Stomach (tissue), 9 donors: ENCODE measurements around the gene SDHB. TPM values are rescaled to one million over a fixed set of nuclear protein-coding genes. Genes with fewer than 3 reads are reported as not detected.

Experiments used
- DNase-seq, 2 donors: peaks; one replicate each; pipeline versions ENCODE4 v3.0.0 to v3.0.0-alpha.2; 2013 to 2019
- H3K27ac ChIP-seq, 5 donors: fragments of 200-600 bp in 4 of 5; sonication (generic) in 4 of 5; one replicate each; pipeline ENCODE4 v1.5.1; 2013 to 2019; ENCODE audit warnings: mild to moderate bottlenecking in 1 of 5, moderate library complexity in 1 of 5
- H3K27me3 ChIP-seq, 3 donors: fragments of 200-600 bp; sonication (generic); one replicate each; pipeline ENCODE4 v1.5.1; 2017 to 2019; ENCODE audit warnings: mixed run types in 1 of 3
- H3K36me3 ChIP-seq, 4 donors: fragments of 200-600 bp; sonication (generic); 1 replicate in 3 of 4; 2 replicates in 1 of 4; pipeline ENCODE4 v1.5.1; 2016 to 2019
- H3K4me1 ChIP-seq, 4 donors: fragments of 200-600 bp; sonication (generic); one replicate each; pipeline ENCODE4 v1.5.1; 2016 to 2019
- H3K4me3 ChIP-seq, 4 donors: fragments of 200-600 bp; sonication (generic) in 3 of 4; one replicate each; pipeline ENCODE4 v1.5.1; 2016 to 2019; ENCODE audit warnings: mild to moderate bottlenecking in 1 of 4
- H3K9me3 ChIP-seq, 4 donors: fragments of 200-600 bp; sonication (generic); one replicate each; pipeline ENCODE4 v1.5.1; 2016 to 2019
- EP300 ChIP-seq: sonication (generic); formaldehyde crosslinking; IDR thresholded peaks from one replicate; pipeline ENCODE4 v1.6.1; 2017; ENCODE audit warnings: antibody characterized with exemption
- POLR2A ChIP-seq, 4 donors: fragments of 450-650 bp; IDR thresholded peaks; one replicate each; pipeline ENCODE4 v1.6.1; 2016; ENCODE audit warnings: antibody characterized with exemption in 4 of 4, control low read depth in 2 of 4, mild to moderate bottlenecking in 1 of 4, moderate library complexity in 1 of 4
- POLR2AphosphoS5 ChIP-seq, 3 donors: sonication (generic); formaldehyde crosslinking; IDR thresholded peaks; one replicate each; pipeline ENCODE4 v1.6.1; 2016; ENCODE audit warnings: antibody characterized with exemption in 3 of 3
- WGBS, 5 donors: extraction: QIAGEN DNeasy Blood & Tissue Kit in 3 of 5; methylation state at CpG; one replicate each; pipeline versions ENCODE4 v1.1.5 to v1.1.7; 2013 to 2018; 5-methylcytosine and 5-hydroxymethylcytosine counted together
- intact Hi-C: fragments of 100-400 bp; cut with DNase I; formaldehyde crosslinking; loops from one replicate; pipeline ENCODE4 v1.15.1; 2023; ENCODE audit warnings: low total_unique reads
- polyA plus RNA-seq, 3 donors: library from polyadenylated mRNA; stranded (reverse); fragments of 200-250 nt; gene quantifications; one replicate each; pipeline ENCODE4 v1.2.3, GENCODE V29; 2013
- total RNA-seq, 5 donors: library from RNA; depleted of rRNA; stranded (reverse); fragments of >200 nt; gene quantifications; one replicate each; pipeline versions ENCODE4 v1.1.0 to v1.2.3, GENCODE V29; 2014 to 2016
- TF ChIP-seq, protein P1 (sequence below), 7 experiments: fragments of 450-650 bp in 4 of 7; fragments of 200-600 bp in 3 of 7; sonication (generic) in 3 of 7; IDR thresholded peaks; one replicate each; pipeline ENCODE4 v1.5.1; 2016 to 2019; ENCODE audit warnings: antibody characterized with exemption in 7 of 7, control low read depth in 2 of 7, mild to moderate bottlenecking in 1 of 7
- donor health status: healthy with polysubstance abuse.
- donor health status: Bipolar disorder and iron deficiency.
- donor health status: healthy.

SDHB gene
- total and polyA plus RNA-seq, 8 donors, result 42.6 to 246 (median 121) TPM

DNA sequence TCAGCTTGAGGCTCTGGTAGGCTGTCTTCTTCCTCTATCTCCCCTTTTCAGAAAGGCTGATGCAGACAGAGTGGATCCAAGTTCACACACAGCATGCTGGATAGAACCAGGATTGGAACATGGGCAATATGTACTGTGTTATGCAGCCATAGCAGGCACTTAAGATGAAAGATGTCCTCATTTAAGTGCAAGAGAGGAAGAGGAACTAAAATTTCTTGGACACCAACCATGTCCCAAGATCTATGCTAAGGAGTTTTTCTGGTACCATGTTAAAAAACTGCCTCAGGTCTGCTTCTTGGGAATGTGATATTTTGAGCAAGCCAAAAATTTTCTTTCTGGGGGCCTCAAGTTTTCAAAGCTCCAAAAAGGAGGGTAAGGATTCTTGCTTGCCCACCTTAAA is 1.2 kb downstream of the SDHB start:
- intact Hi-C loops, result no loop called here
- TF ChIP-seq, protein P1, sequence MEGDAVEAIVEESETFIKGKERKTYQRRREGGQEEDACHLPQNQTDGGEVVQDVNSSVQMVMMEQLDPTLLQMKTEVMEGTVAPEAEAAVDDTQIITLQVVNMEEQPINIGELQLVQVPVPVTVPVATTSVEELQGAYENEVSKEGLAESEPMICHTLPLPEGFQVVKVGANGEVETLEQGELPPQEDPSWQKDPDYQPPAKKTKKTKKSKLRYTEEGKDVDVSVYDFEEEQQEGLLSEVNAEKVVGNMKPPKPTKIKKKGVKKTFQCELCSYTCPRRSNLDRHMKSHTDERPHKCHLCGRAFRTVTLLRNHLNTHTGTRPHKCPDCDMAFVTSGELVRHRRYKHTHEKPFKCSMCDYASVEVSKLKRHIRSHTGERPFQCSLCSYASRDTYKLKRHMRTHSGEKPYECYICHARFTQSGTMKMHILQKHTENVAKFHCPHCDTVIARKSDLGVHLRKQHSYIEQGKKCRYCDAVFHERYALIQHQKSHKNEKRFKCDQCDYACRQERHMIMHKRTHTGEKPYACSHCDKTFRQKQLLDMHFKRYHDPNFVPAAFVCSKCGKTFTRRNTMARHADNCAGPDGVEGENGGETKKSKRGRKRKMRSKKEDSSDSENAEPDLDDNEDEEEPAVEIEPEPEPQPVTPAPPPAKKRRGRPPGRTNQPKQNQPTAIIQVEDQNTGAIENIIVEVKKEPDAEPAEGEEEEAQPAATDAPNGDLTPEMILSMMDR (IDR thresholded peaks at IDR 0.05), result no peak
- TF ChIP-seq POLR2A (IDR thresholded peaks at IDR 0.05), result no peak
- TF ChIP-seq POLR2AphosphoS5 (IDR thresholded peaks at IDR 0.05), result no peak
- TF ChIP-seq EP300, result no peak
- Histone ChIP-seq H3K9me3 (no peaks in the 10 kb centered on the region), H3K27me3 (no peaks in the 10 kb centered on the region), H3K36me3 (peaks cover 7 to 31% (median 28%) of the 10 kb centered on the region in 4 donors), H3K4me3 (peak overlapping the region; percentile 74 to 91 (median 83)), H3K4me1 (peaks cover 19 to 45% (median 32%) of the 10 kb centered on the region in 4 donors), H3K27ac (peak overlapping the region in 4 of 5 donors; percentile 87 to 95 (median 92))
- DNase-seq, result no peak

DNA sequence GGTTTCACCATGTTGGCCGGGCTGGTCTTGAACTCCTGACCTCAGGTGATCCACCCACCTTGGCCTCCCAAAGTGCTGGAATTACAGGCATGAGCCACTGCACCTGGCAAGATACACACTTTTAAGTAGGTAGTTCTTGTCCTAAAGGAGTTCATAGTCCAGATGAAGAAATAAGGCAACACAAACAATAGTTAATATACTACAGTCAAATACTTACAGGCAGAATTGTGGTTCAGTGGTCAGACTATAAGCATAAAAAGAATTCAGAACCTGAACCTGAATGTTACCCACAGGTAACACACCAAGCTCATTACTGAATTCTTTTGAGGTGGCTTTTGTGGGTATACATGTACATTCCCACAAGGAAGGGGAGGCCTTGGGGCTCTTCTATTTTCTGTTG is 1.8 kb downstream of the SDHB start:
- peak overlapping the region in 1 of 4 donors; percentile 88 for H3K4me3 ChIP-seq
- no peak for DNase-seq
- peak overlapping the region in 2 of 5 donors; percentile 91 to 93 for H3K27ac ChIP-seq
- no peaks in the 10 kb centered on the region for H3K27me3 ChIP-seq
- peaks cover 19 to 51% (median 35%) of the 10 kb centered on the region in 4 donors for H3K4me1 ChIP-seq
- intact Hi-C loops, result no loop called here
- H3K36me3 ChIP-seq, result peaks cover 7 to 37% (median 31%) of the 10 kb centered on the region in 4 donors
- H3K9me3 ChIP-seq, result no peaks in the 10 kb centered on the region
- TF ChIP-seq POLR2AphosphoS5 (IDR thresholded peaks at IDR 0.05), result no peak
- TF ChIP-seq EP300, result no peak
- TF ChIP-seq, protein P1 (IDR thresholded peaks at IDR 0.05), result no peak
- no peak for TF ChIP-seq POLR2A (IDR thresholded peaks at IDR 0.05)
- 33 to 67% (median 52%) methylated on average over 1 of the region's 1 CpG for WGBS, 5 donors

DNA sequence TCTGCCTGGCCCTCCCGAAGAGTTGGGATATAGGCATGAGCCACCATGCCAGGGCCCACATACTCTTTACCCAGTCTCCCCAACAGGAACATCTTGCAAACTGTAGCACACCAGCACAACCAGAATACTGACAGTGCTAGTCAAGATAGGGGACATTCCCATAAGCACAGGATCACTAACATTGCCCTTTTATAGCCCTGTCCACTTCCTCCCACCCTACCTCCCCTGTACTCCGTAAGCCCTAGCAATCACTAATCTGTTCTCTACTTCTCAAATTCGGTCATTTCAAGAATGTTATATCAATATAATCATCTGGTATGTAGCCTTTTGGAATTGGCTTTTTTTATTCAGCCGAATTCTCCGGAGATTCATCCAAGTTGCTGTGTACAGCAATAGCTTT is 5.9 kb downstream of the SDHB start:
- intact Hi-C loops, result no loop called here
- Histone ChIP-seq H3K36me3 (peaks cover 24 to 59% (median 51%) of the 10 kb centered on the region in 4 donors), H3K27ac (no peak overlapping the region), H3K4me3 (no peak overlapping the region), H3K4me1 (peaks cover 14 to 59% (median 37%) of the 10 kb centered on the region in 4 donors), H3K9me3 (no peaks in the 10 kb centered on the region), H3K27me3 (no peaks in the 10 kb centered on the region)
- DNase-seq, result no peak
- no peak for TF ChIP-seq EP300
- no peak for TF ChIP-seq POLR2AphosphoS5 (IDR thresholded peaks at IDR 0.05)
- no peak for TF ChIP-seq POLR2A (IDR thresholded peaks at IDR 0.05)
- TF ChIP-seq, protein P1 (IDR thresholded peaks at IDR 0.05), result no peak
- 86 to 92% (median 89%) methylated on average over 5 of the region's 5 CpGs for WGBS, 5 donors

DNA sequence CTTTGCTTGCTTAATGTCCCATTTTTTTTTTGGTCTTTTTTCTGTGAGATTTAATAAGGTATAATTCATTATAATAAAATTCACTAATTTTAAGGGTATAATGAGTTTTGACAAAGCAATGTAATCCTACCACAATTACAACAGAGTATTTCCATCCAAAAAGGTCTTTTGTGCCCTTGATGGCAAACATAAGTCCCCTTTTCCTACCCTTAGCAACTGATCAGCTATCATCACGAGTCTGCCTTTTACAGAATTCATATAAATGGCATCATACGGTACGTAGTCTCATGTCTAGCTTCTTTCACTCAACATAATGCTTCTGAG is 7.5 kb downstream of the SDHB start:
- Histone ChIP-seq H3K27ac (no peak overlapping the region), H3K36me3 (peaks cover 37 to 71% (median 64%) of the 10 kb centered on the region in 4 donors), H3K27me3 (no peaks in the 10 kb centered on the region), H3K9me3 (no peaks in the 10 kb centered on the region), H3K4me1 (peaks cover 0 to 43% (median 21%) of the 10 kb centered on the region in 4 donors), H3K4me3 (no peak overlapping the region)
- no peak for DNase-seq
- 54 to 68% (median 62%) methylated on average over 3 of the region's 3 CpGs for whole genome bisulfite sequencing, 5 donors
- TF ChIP-seq POLR2AphosphoS5 (IDR thresholded peaks at IDR 0.05), result no peak
- TF ChIP-seq, protein P1 (IDR thresholded peaks at IDR 0.05), result no peak
- no peak for TF ChIP-seq EP300
- TF ChIP-seq POLR2A (IDR thresholded peaks at IDR 0.05), result no peak
- intact Hi-C loops, result no loop called here
